ENCODE data around the gene TTLL5. TPM values are rescaled to one million over a fixed set of nuclear protein-coding genes. Genes with fewer than 3 reads are reported as not detected.

TTLL5 gene
- polyA plus RNA-seq, 1 of the 3 experiments (the other 2 are of a cell fraction): 9.6 TPM

DNA sequence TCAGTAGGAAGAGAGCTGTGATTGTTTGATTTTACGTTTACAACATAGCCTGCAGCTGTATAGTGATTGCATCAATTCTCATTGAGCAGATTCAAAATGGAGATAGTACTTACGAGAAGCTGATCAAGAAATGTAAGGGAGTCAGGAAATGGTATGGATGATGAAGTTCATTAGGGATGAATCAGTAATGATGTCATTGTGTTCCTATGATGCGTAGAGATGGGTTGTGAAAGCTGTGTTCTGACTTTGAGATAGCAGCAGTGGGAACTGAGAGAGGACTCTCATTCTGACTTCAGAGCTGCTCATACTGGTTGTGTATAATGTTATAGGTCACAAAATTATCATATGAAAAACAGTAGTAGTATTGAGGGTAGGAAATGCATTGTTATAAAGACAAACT, 44.0 kb downstream of the TTLL5 start:
- no peak overlapping the region for H3K4me3 ChIP-seq (ENCODE audit: low read depth in 2 of 2, low read length in 1 of 2)
- no peak overlapping the region for H3K27ac ChIP-seq (ENCODE audit: low read depth in 2 of 2, low read length in 1 of 2)
- H3K36me3 ChIP-seq (replicated peaks in 1 of 2; ENCODE audit: control insufficient read depth in 1 of 2, insufficient read depth in 2 of 2, low read length in 1 of 2): peaks cover 15 to 59% of the 10 kb centered on the region in 2 experiments
- no peaks in the 10 kb centered on the region for H3K9me2 ChIP-seq
- ChIA-PET CTCF (interaction anchor here (0.7 to 1.7 kb wide), 4 partner anchors 204 to 647 kb away, joined by 3 to 10 read pairs (median 4); no protein-coding TSS in a partner anchor), POLR2A (no interaction called here)
- H3K4me2 ChIP-seq: no peak overlapping the region
- H3F3A ChIP-seq (replicated peaks; ENCODE audit: insufficient read depth): no peaks in the 10 kb centered on the region
- 93% methylated on average over 3 of the region's 3 CpGs for WGBS (ENCODE audit: low lambda C conversion rate)
- H3K4me1 ChIP-seq (ENCODE audit: control insufficient read depth in 1 of 2, insufficient read depth in 2 of 2, low read depth in 1 of 2, low read length in 1 of 2): no peaks in the 10 kb centered on the region; a peak in 1 of 4 replicates
- H2AFZ ChIP-seq (ENCODE audit: low read depth): no peak overlapping the region
- H3K9me3 ChIP-seq: no peaks in the 10 kb centered on the region
- no peak overlapping the region for H3K9ac ChIP-seq
- DNase-seq: no peak
- H3K79me2 ChIP-seq (ENCODE audit: insufficient read depth): no peaks in the 10 kb centered on the region
- H4K20me1 ChIP-seq (ENCODE audit: insufficient read depth): no peaks in the 10 kb centered on the region
- H3K27me3 ChIP-seq (ENCODE audit: insufficient read depth): no peaks in the 10 kb centered on the region
- TF ChIP-seq POLR2AphosphoS5 (IDR thresholded peaks at IDR 0.05; ENCODE audit: low read depth, low read length) (no peak), EZH2phosphoT487 (IDR thresholded peaks at IDR 0.05; ENCODE audit: borderline replicate concordance, low read depth) (no peak), NFIC (IDR thresholded peaks at IDR 0.05; ENCODE audit: borderline replicate concordance) (no peak)
- TF ChIP-seq, protein P1, sequence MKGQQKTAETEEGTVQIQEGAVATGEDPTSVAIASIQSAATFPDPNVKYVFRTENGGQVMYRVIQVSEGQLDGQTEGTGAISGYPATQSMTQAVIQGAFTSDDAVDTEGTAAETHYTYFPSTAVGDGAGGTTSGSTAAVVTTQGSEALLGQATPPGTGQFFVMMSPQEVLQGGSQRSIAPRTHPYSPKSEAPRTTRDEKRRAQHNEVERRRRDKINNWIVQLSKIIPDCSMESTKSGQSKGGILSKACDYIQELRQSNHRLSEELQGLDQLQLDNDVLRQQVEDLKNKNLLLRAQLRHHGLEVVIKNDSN (IDR thresholded peaks at IDR 0.05; ENCODE audit: borderline replicate concordance, low read depth): no peak

GRCh38 chr14:75709207-75709812, 48.3 kb downstream of the TTLL5 start:
- TF ChIP-seq, protein P2, sequence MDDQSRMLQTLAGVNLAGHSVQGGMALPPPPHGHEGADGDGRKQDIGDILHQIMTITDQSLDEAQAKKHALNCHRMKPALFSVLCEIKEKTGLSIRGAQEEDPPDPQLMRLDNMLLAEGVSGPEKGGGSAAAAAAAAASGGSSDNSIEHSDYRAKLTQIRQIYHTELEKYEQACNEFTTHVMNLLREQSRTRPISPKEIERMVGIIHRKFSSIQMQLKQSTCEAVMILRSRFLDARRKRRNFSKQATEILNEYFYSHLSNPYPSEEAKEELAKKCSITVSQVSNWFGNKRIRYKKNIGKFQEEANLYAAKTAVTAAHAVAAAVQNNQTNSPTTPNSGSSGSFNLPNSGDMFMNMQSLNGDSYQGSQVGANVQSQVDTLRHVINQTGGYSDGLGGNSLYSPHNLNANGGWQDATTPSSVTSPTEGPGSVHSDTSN (IDR thresholded peaks at IDR 0.05): no peak
- TF ChIP-seq SMC3 (IDR thresholded peaks at IDR 0.05; ENCODE audit: low read depth, low read length): peak; percentile 71
- TF ChIP-seq, protein P3, sequence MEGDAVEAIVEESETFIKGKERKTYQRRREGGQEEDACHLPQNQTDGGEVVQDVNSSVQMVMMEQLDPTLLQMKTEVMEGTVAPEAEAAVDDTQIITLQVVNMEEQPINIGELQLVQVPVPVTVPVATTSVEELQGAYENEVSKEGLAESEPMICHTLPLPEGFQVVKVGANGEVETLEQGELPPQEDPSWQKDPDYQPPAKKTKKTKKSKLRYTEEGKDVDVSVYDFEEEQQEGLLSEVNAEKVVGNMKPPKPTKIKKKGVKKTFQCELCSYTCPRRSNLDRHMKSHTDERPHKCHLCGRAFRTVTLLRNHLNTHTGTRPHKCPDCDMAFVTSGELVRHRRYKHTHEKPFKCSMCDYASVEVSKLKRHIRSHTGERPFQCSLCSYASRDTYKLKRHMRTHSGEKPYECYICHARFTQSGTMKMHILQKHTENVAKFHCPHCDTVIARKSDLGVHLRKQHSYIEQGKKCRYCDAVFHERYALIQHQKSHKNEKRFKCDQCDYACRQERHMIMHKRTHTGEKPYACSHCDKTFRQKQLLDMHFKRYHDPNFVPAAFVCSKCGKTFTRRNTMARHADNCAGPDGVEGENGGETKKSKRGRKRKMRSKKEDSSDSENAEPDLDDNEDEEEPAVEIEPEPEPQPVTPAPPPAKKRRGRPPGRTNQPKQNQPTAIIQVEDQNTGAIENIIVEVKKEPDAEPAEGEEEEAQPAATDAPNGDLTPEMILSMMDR (IDR thresholded peaks at IDR 0.05): peak; percentile 90
- peak; percentile 85 for TF ChIP-seq RAD21 (IDR thresholded peaks at IDR 0.05; ENCODE audit: low read length)
- no peak overlapping the region for H2AFZ ChIP-seq (ENCODE audit: low read depth)
- peaks cover 3 to 32% of the 10 kb centered on the region in 2 experiments for H3K36me3 ChIP-seq (replicated peaks in 1 of 2; ENCODE audit: control insufficient read depth in 1 of 2, insufficient read depth in 2 of 2, low read length in 1 of 2)
- H3F3A ChIP-seq (replicated peaks; ENCODE audit: insufficient read depth): peaks cover 14% of the 10 kb centered on the region
- H3K9me3 ChIP-seq: no peaks in the 10 kb centered on the region
- WGBS (ENCODE audit: low lambda C conversion rate): 54% methylated on average over 10 of the region's 10 CpGs
- CTCF ChIA-PET: interaction anchor here (0.6 to 8.4 kb wide), 85 partner anchors 9 to 991 kb away, joined by 3 to 270 read pairs (median 4); partner anchors contain the start of genes FLVCR2, IFT43 and TGFB3
- no peak overlapping the region for H3K9ac ChIP-seq
- no peaks in the 10 kb centered on the region for H4K20me1 ChIP-seq (ENCODE audit: insufficient read depth)
- no peaks in the 10 kb centered on the region for H3K9me2 ChIP-seq
- peak; percentile 52 for DNase-seq
- H3K27me3 ChIP-seq (ENCODE audit: insufficient read depth): no peaks in the 10 kb centered on the region
- POLR2A ChIA-PET: interaction anchor here (0.7 to 1.1 kb wide), 2 partner anchors 64 to 273 kb away, joined by 3 to 5 read pairs; no protein-coding TSS in a partner anchor
- no peak overlapping the region; a peak in 1 of 4 replicates for H3K4me3 ChIP-seq (ENCODE audit: low read depth in 2 of 2, low read length in 1 of 2)
- H3K4me2 ChIP-seq: no peak overlapping the region
- no peaks in the 10 kb centered on the region for H3K79me2 ChIP-seq (ENCODE audit: insufficient read depth)
- H3K4me1 ChIP-seq (ENCODE audit: control insufficient read depth in 1 of 2, insufficient read depth in 2 of 2, low read depth in 1 of 2, low read length in 1 of 2): peaks cover 6 to 11% of the 10 kb centered on the region in 2 experiments; a peak in 3 of 4 replicates
- no peak overlapping the region for H3K27ac ChIP-seq (ENCODE audit: low read depth in 2 of 2, low read length in 1 of 2)

Data from SK-N-SH (cell line).